ENCODE measurements around the gene GCKR. TPM values are rescaled to one million over a fixed set of nuclear protein-coding genes. Genes with fewer than 3 reads are reported as not detected.
"Not testable (repeated sequence)": the region's sequence is repeated elsewhere in the genome, so short reads cannot be mapped to it uniquely, and the experiment has no call there.

The GCKR gene
- total RNA-seq, 2 experiments from 2014 or later: not detected

GRCh38 chr2:27539649-27540048 lies 43.0 kb downstream of the GCKR start:
- not testable (repeated sequence) for H3K4me3 Mint-ChIP-seq, DNase-seq, H3K27me3 Mint-ChIP-seq, H3K27ac Mint-ChIP-seq, H3K36me3 Mint-ChIP-seq, H3K4me1 Mint-ChIP-seq, H3K9me3 Mint-ChIP-seq

- H3K9me3 Mint-ChIP-seq: peaks cover 9% of the 10 kb centered on the region
- no peak for DNase-seq
- H3K4me3 Mint-ChIP-seq: no peak overlapping the region
- H3K27me3 Mint-ChIP-seq: no peaks in the 10 kb centered on the region
- no peaks in the 10 kb centered on the region for H3K36me3 Mint-ChIP-seq
- no peaks in the 10 kb centered on the region for H3K4me1 Mint-ChIP-seq
- H3K27ac Mint-ChIP-seq: no peak overlapping the region
These were observed 47.6 kb downstream of the GCKR start for GRCh38 chr2:27544143-27544821.

GRCh38 chr2:27545348-27546141 lies 48.9 kb downstream of the GCKR start:
- H3K4me3 Mint-ChIP-seq: no peak overlapping the region
- H3K27ac Mint-ChIP-seq: no peak overlapping the region
- H3K36me3 Mint-ChIP-seq: no peaks in the 10 kb centered on the region
- no peak for DNase-seq
- H3K4me1 Mint-ChIP-seq: no peaks in the 10 kb centered on the region
- no peaks in the 10 kb centered on the region for H3K27me3 Mint-ChIP-seq
- H3K9me3 Mint-ChIP-seq: peaks cover 9% of the 10 kb centered on the region

GRCh38 chr2:27549303-27549702 lies 52.7 kb downstream of the GCKR start:
- H3K4me3 Mint-ChIP-seq: no peak overlapping the region
- H3K27ac Mint-ChIP-seq: no peak overlapping the region
- H3K4me1 Mint-ChIP-seq: no peaks in the 10 kb centered on the region
- DNase-seq: no peak
- no peaks in the 10 kb centered on the region for H3K36me3 Mint-ChIP-seq
- H3K27me3 Mint-ChIP-seq: no peaks in the 10 kb centered on the region
- H3K9me3 Mint-ChIP-seq: peaks cover 9% of the 10 kb centered on the region

GRCh38 chr2:27551514-27551913 lies 54.9 kb downstream of the GCKR start:
- Mint-ChIP-seq H3K36me3 (no peaks in the 10 kb centered on the region), H3K4me3 (no peak overlapping the region), H3K9me3 (peaks cover 2% of the 10 kb centered on the region), H3K27ac (no peak overlapping the region), H3K4me1 (no peaks in the 10 kb centered on the region), H3K27me3 (peaks cover 7% of the 10 kb centered on the region)
- DNase-seq: no peak

GRCh38 chr2:27552941-27553340 lies 56.3 kb downstream of the GCKR start:
- no peak overlapping the region for H3K4me3 Mint-ChIP-seq

GRCh38 chr2:27554451-27554850 lies 57.8 kb downstream of the GCKR start:
- not testable (repeated sequence) for H3K9me3 Mint-ChIP-seq, H3K4me1 Mint-ChIP-seq, H3K36me3 Mint-ChIP-seq, H3K4me3 Mint-ChIP-seq, H3K27ac Mint-ChIP-seq, H3K27me3 Mint-ChIP-seq, DNase-seq

More at GRCh38 chr2:27552941-27553340, 56.3 kb downstream of the GCKR start:
- Mint-ChIP-seq H3K4me1 (no peaks in the 10 kb centered on the region), H3K27ac (no peak overlapping the region), H3K27me3 (peaks cover 7% of the 10 kb centered on the region), H3K9me3 (no peaks in the 10 kb centered on the region), H3K36me3 (no peaks in the 10 kb centered on the region)
- DNase-seq: no peak

GRCh38 chr2:27559228-27559627 lies 62.6 kb downstream of the GCKR start:
- Mint-ChIP-seq H3K4me1 (no peaks in the 10 kb centered on the region), H3K27me3 (peaks cover 9% of the 10 kb centered on the region), H3K9me3 (no peaks in the 10 kb centered on the region), H3K27ac (no peak overlapping the region), H3K4me3 (no peak overlapping the region), H3K36me3 (no peaks in the 10 kb centered on the region)
- no peak for DNase-seq

- Mint-ChIP-seq H3K27ac (no peak overlapping the region), H3K27me3 (peaks cover 16% of the 10 kb centered on the region), H3K9me3 (no peaks in the 10 kb centered on the region), H3K4me1 (no peaks in the 10 kb centered on the region), H3K36me3 (no peaks in the 10 kb centered on the region), H3K4me3 (no peak overlapping the region)
- no peak for DNase-seq
These were observed 64.4 kb downstream of the GCKR start for GRCh38 chr2:27561060-27561459.

GRCh38 chr2:27566628-27567027 lies 70.0 kb downstream of the GCKR start:
- no peak overlapping the region for H3K4me3 Mint-ChIP-seq

GRCh38 chr2:27569398-27569797 lies 72.8 kb downstream of the GCKR start:
- DNase-seq: no peak

More at GRCh38 chr2:27566628-27567027, 70.0 kb downstream of the GCKR start:
- Mint-ChIP-seq H3K27me3 (peaks cover 34% of the 10 kb centered on the region), H3K9me3 (no peaks in the 10 kb centered on the region), H3K36me3 (peaks cover 2% of the 10 kb centered on the region), H3K27ac (no peak overlapping the region), H3K4me1 (no peaks in the 10 kb centered on the region)
- DNase-seq: no peak

GRCh38 chr2:27571197-27571596 lies 74.6 kb downstream of the GCKR start:
- Mint-ChIP-seq H3K36me3 (peaks cover 2% of the 10 kb centered on the region), H3K27me3 (peaks cover 16% of the 10 kb centered on the region), H3K4me3 (no peak overlapping the region), H3K9me3 (peaks cover 10% of the 10 kb centered on the region), H3K4me1 (no peaks in the 10 kb centered on the region), H3K27ac (no peak overlapping the region)
- no peak for DNase-seq

More at GRCh38 chr2:27569398-27569797, 72.8 kb downstream of the GCKR start:
- H3K4me1 Mint-ChIP-seq: no peaks in the 10 kb centered on the region
- H3K27ac Mint-ChIP-seq: no peak overlapping the region
- H3K9me3 Mint-ChIP-seq: peaks cover 1% of the 10 kb centered on the region
- peaks cover 30% of the 10 kb centered on the region for H3K27me3 Mint-ChIP-seq
- no peak overlapping the region for H3K4me3 Mint-ChIP-seq
- peaks cover 2% of the 10 kb centered on the region for H3K36me3 Mint-ChIP-seq

GRCh38 chr2:27571681-27572080 lies 75.0 kb downstream of the GCKR start:
- peaks cover 2% of the 10 kb centered on the region for H3K36me3 Mint-ChIP-seq
- H3K27me3 Mint-ChIP-seq: peaks cover 12% of the 10 kb centered on the region
- no peak for DNase-seq
- H3K27ac Mint-ChIP-seq: no peak overlapping the region
- H3K4me3 Mint-ChIP-seq: no peak overlapping the region
- H3K4me1 Mint-ChIP-seq: no peaks in the 10 kb centered on the region
- H3K9me3 Mint-ChIP-seq: peaks cover 10% of the 10 kb centered on the region

GRCh38 chr2:27572439-27572838 lies 75.8 kb downstream of the GCKR start:
- Mint-ChIP-seq H3K9me3 (peaks cover 13% of the 10 kb centered on the region), H3K27me3 (peaks cover 8% of the 10 kb centered on the region), H3K36me3 (peaks cover 2% of the 10 kb centered on the region), H3K4me3 (no peak overlapping the region), H3K4me1 (no peaks in the 10 kb centered on the region), H3K27ac (no peak overlapping the region)
- no peak for DNase-seq

GRCh38 chr2:27572998-27573429 lies 76.4 kb downstream of the GCKR start:
- Mint-ChIP-seq H3K4me3 (no peak overlapping the region), H3K27me3 (peaks cover 8% of the 10 kb centered on the region), H3K27ac (no peak overlapping the region)

More at GRCh38 chr2:27572998-27573429, 76.4 kb downstream of the GCKR start:
- peaks cover 16% of the 10 kb centered on the region for H3K9me3 Mint-ChIP-seq
- H3K4me1 Mint-ChIP-seq: no peaks in the 10 kb centered on the region
- DNase-seq: no peak
- peaks cover 5% of the 10 kb centered on the region for H3K36me3 Mint-ChIP-seq

Measured in activated naive CD8-positive, alpha-beta T cell treated with anti-CD3 and anti-CD28 coated beads for 36 hours (primary cell).